Measurements from ENCODE around the gene CFAP52.

Gene CFAP52

DNA sequence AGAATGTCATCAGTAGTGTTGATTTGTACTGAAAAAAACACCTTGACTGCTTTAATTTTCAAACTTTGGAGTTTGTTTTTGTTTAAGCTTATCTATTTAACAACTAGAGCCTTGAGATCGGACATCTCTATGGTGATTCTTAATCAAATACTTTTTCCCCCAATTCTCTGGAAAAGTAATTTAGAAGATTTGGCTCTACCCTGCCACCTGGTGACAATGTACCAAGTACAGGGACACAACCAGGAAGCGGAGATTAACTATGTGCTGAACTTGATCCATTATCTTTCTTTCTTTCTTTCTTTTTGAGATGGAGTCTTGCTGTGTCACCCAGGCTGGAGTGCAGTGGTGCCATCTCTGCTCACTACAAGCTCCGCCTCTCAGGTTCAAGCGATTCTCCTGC lies 99.6 kb downstream of the CFAP52 start:
- Mint-ChIP-seq H3K36me3 (no peaks in the 10 kb centered on the region), H3K9me3 (no peaks in the 10 kb centered on the region), H3K4me3 (no peak overlapping the region), H3K4me1 (no peaks in the 10 kb centered on the region), H3K27ac (no peak overlapping the region), H3K27me3 (peaks cover 3% of the 10 kb centered on the region)
- no peak for ATAC-seq (ENCODE audit: low read depth)
- DNase-seq (ENCODE audit: low spot score in 2 of 2) = no peak

DNA sequence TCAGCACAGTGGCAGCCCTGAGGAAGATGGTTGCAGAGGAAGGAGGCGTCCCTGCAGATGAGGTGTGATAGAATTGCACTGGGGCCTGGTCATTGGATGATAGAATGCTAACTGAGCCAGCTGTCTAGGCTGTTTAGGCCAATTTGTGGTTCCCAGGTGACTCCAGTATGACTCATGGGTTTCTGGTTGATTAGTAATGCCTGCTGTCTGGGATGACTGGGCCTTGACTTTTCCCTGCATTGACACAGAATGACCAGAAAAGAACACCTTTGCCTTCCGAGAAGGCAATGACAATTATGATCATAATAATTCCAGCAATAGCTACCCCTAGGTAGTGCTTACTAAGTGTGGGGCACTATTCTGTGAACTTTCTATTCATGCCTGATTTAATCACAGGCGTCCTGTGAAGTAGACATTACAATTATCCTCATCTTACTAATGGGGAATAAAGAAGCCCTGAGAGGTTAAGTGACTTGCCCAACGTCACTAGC lies 100.4 kb downstream of the CFAP52 start:
- Mint-ChIP-seq H3K27me3 (peaks cover 3% of the 10 kb centered on the region), H3K9me3 (no peaks in the 10 kb centered on the region), H3K36me3 (no peaks in the 10 kb centered on the region), H3K27ac (no peak overlapping the region), H3K4me1 (no peaks in the 10 kb centered on the region), H3K4me3 (no peak overlapping the region)
- ATAC-seq (ENCODE audit: low read depth) (no peak), DNase-seq (ENCODE audit: low spot score in 2 of 2) (no peak)

DNA sequence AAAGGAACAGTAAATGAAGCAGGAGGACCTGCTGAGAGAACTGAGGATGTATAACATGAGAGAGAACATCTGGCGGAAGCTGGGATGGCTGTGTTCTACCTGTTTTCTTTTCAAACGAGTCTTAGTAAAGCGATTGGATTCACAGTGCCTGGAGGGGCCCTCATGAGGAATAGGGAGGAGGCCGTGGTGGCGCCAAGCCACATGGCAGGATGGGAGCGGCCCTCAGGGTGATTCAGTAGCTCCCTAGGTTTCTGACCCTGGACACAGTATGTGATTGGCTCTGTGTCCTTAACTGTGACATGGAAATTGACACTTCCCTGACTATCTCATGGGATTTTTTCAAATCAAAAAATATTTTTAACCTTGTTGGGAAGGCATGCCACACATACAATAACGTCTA lies 101.0 kb downstream of the CFAP52 start:
- no peak for ATAC-seq (ENCODE audit: low read depth)

DNA sequence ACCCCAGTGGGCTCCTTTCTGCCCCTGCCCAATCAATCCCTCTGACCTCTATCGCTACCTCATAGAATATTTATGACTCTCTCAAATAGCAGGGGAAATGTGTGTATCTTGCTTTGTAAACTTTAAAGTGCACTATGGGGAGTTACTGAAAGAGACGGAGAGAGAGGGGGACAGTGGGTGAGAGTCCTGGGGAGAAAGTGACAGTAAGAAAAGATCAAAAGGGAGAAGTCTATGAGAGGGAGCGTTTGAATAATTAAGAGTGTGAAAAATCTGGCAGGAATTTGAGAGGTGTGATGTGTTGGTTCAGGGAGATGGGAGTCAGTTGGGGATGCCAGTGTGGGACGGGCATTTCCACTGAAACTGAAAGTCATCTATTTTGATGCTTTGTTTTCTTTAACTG lies 101.5 kb downstream of the CFAP52 start:
- H3K27ac Mint-ChIP-seq = no peak overlapping the region
- no peaks in the 10 kb centered on the region for H3K4me1 Mint-ChIP-seq
- DNase-seq (ENCODE audit: low spot score in 2 of 2) (no peak), ATAC-seq (ENCODE audit: low read depth) (no peak)
- no peaks in the 10 kb centered on the region for H3K9me3 Mint-ChIP-seq
- H3K27me3 Mint-ChIP-seq = peaks cover 3% of the 10 kb centered on the region
- no peak overlapping the region for H3K4me3 Mint-ChIP-seq
- H3K36me3 Mint-ChIP-seq = no peaks in the 10 kb centered on the region

More for the DNA sequence above, 101.0 kb downstream of the CFAP52 start:
- Mint-ChIP-seq H3K27ac (no peak overlapping the region), H3K9me3 (no peaks in the 10 kb centered on the region), H3K27me3 (peaks cover 3% of the 10 kb centered on the region), H3K4me3 (no peak overlapping the region), H3K36me3 (no peaks in the 10 kb centered on the region), H3K4me1 (no peaks in the 10 kb centered on the region)
- DNase-seq (ENCODE audit: low spot score in 2 of 2) = no peak

DNA sequence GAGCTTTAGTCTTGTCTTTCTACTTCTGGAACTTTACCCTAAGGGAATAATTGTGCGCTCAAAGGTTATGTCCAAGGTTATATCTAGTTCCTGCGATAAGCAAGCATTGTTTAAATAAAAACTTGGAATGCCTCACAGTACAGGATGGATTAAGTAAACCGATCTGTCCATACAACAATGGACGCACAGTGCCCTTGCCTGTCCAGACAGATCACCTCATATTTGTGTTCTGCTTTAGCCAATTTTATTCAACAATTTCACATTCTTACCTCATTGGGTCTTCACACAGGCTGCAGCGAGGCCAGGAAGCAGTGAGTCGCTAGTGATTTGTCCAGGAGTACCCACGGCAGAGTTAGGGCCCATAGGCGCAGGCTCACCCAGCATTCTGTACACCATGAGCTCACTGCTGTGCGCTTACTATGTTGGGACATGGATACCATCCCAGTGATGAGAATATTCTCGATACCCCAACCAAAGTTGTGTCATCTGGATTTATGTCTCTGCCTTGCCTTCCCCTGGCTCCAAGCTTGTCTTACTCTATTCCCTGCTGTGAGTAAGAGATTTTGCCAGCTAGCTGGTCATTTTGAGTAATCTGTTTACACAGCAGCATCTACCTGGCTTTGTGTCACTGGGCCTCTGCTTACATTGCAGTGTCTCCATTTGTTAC lies 108.6 kb downstream of the CFAP52 start:
- no peak for ATAC-seq (ENCODE audit: low read depth)
- H3K4me3 Mint-ChIP-seq = no peak overlapping the region

More for the DNA sequence above, 108.6 kb downstream of the CFAP52 start:
- no peak for DNase-seq (ENCODE audit: low spot score in 2 of 2)
- Mint-ChIP-seq H3K4me1 (no peaks in the 10 kb centered on the region), H3K36me3 (no peaks in the 10 kb centered on the region), H3K27ac (no peak overlapping the region), H3K27me3 (peaks cover 2% of the 10 kb centered on the region), H3K9me3 (peaks cover 5% of the 10 kb centered on the region)

All from memory B cell (primary cell).